Mucosa of descending colon (tissue), 3 donors: ENCODE measurements around the gene PKD2L1. TPM values are rescaled to one million over a fixed set of nuclear protein-coding genes. Genes with fewer than 3 reads are reported as not detected.
A peak's percentile ranks its signal among the peaks of the same experiment; 100 is the strongest.

Experiments
- ATAC-seq: fragments of 200-7000 bp; cut with Tn5 transposase; one replicate; pipeline ENCODE4 v1.9.1; 2020; ENCODE audit warnings: mild to moderate bottlenecking, moderate library complexity
- DNase-seq, 3 donors: peaks; one replicate each; pipeline ENCODE4 v3.0.0-alpha.2; 2020
- H3K36me3 ChIP-seq: fragments of 200-600 bp; one replicate; pipeline ENCODE4 v1.8.0; 2021; ENCODE audit warnings: low read depth, mild to moderate bottlenecking
- H3K4me1 ChIP-seq: fragments of 200-600 bp; one replicate; pipeline ENCODE4 v1.8.0; 2021; ENCODE audit warnings: low read depth, mild to moderate bottlenecking
- H3K4me3 ChIP-seq: fragments of 200-600 bp; one replicate; pipeline ENCODE4 v1.8.0; 2021; ENCODE audit warnings: mild to moderate bottlenecking
- H3K9me3 ChIP-seq: fragments of 200-600 bp; one replicate; pipeline ENCODE4 v1.8.0; 2021; ENCODE audit warnings: mild to moderate bottlenecking
- CTCF ChIP-seq: fragments of 200-600 bp; IDR thresholded peaks from one replicate; pipeline ENCODE4 v1.8.0; 2022; ENCODE audit warnings: antibody characterized with exemption, mild to moderate bottlenecking
- intact Hi-C, 2 donors: fragments of 100-400 bp; cut with DNase I in 1 of 2; cut with micrococcal nuclease in 1 of 2; formaldehyde crosslinking; loops; one replicate each; pipeline versions ENCODE4 v1.11.0 to v1.11.1; 2022; cut with DNase I, micrococcal nuclease
- total RNA-seq, 3 donors: library from RNA; stranded (reverse); fragmentation: NEBNext Ultra II Directional in 2 of 3; extraction: Animal tissue kit (Norgen Biotek cat#: 25700) in 2 of 3; gene quantifications; one replicate each; pipeline versions ENCODE4 v1.2.1 to v1.2.4, GENCODE V29; 2021 to 2023
- donor health status: DM: no; HTN: no; CAD: no; lungs with moderate emphysema.
- donor health status: DM: no; HTN: no; CAD: no.
- donor health status: DM: no; HTN: yes; CAD: no.

Gene PKD2L1
- total RNA-seq, 3 donors from 2014 or later, result 0.22 to 0.60 TPM; not detected in 1

- intact Hi-C loops, result no loop called here
- Histone ChIP-seq H3K4me3 (no peak overlapping the region), H3K9me3 (no peaks in the 10 kb centered on the region), H3K36me3 (no peaks in the 10 kb centered on the region), H3K4me1 (peaks cover 5% of the 10 kb centered on the region)
- no peak for TF ChIP-seq CTCF
- ATAC-seq, result no peak
- DNase-seq, result no peak
Measured at GRCh38 chr10:100357059-100357858, 27.2 kb upstream of the PKD2L1 start.

GRCh38 chr10:100356067-100357017, 26.3 kb upstream of the PKD2L1 start:
- TF ChIP-seq CTCF, result no peak
- no peak for DNase-seq
- H3K9me3 ChIP-seq, result no peaks in the 10 kb centered on the region
- intact Hi-C loops, result no loop called here
- no peaks in the 10 kb centered on the region for H3K36me3 ChIP-seq
- H3K4me3 ChIP-seq, result no peak overlapping the region
- H3K4me1 ChIP-seq, result peaks cover 5% of the 10 kb centered on the region
- no peak for ATAC-seq

- DNase-seq (no peak), ATAC-seq (peak; percentile 36)
Measured at GRCh38 chr10:100355086-100355485, 25.1 kb upstream of the PKD2L1 start.

DNA sequence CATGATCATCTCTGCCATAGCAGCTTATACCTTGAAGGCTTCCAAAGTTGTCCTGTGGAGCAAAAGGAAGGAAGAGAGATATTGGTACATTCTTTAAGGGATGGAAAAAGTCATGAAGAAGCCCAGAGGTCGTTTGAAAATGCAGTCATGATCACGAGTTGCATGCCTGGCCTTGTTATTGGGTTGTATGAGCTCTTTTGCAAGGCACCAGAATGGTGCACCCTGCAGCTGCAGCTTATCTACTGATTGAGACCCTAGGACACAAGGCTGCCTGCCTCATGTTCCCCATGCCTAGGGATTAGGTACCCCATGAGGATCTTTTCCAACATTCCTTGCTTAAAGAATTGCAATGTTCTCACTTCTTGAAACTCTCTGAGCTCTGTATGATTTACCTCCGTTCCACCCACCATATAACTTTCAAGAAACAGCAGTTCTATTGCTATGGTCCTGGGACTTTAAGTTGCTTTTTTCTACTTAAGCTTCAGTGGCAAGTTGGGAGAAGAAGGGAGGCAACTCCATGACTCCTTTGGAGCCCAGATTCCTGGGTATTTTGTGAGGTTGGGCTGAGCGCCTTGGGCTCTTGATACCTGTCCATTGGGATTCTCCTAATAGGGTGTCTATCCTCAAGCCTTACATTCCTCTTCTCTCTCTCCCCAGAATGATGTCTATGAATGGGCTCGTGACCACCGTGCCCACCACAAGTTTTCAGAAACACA, 23.9 kb upstream of the PKD2L1 start:
- Histone ChIP-seq H3K4me3 (no peak overlapping the region), H3K36me3 (no peaks in the 10 kb centered on the region), H3K9me3 (no peaks in the 10 kb centered on the region), H3K4me1 (peaks cover under 1% of the 10 kb centered on the region)
- ATAC-seq, result no peak
- DNase-seq, result no peak
- intact Hi-C loops, result no loop called here
- no peak for TF ChIP-seq CTCF

More at GRCh38 chr10:100355086-100355485, 25.1 kb upstream of the PKD2L1 start:
- no peak for TF ChIP-seq CTCF
- H3K4me1 ChIP-seq, result peaks cover 5% of the 10 kb centered on the region
- intact Hi-C loops, result no loop called here
- no peaks in the 10 kb centered on the region for H3K36me3 ChIP-seq
- no peak overlapping the region for H3K4me3 ChIP-seq
- H3K9me3 ChIP-seq, result no peaks in the 10 kb centered on the region

GRCh38 chr10:100350914-100351485, 21.0 kb upstream of the PKD2L1 start:
- peaks cover 14% of the 10 kb centered on the region for H3K4me1 ChIP-seq
- no peak for TF ChIP-seq CTCF
- H3K4me3 ChIP-seq, result no peak overlapping the region
- H3K9me3 ChIP-seq, result no peaks in the 10 kb centered on the region
- H3K36me3 ChIP-seq, result no peaks in the 10 kb centered on the region
- intact Hi-C loops, result no loop called here
- ATAC-seq, result no peak
- no peak for DNase-seq
